Lower lobe of right lung (tissue), 2 donors: ENCODE data around the gene MUCL1. TPM values are rescaled to one million over a fixed set of nuclear protein-coding genes. Genes with fewer than 3 reads are reported as not detected.

Experiments used
- ATAC-seq, 2 donors: fragments of 200-7000 bp; cut with Tn5 transposase; one replicate each; pipeline ENCODE4 v1.9.1; 2020 to 2022; ENCODE audit warnings: mild to moderate bottlenecking in 2 of 2, moderate library complexity in 2 of 2
- DNase-seq: peaks from one replicate; pipeline ENCODE4 v3.0.0-alpha.2; 2020
- H3K27ac ChIP-seq: fragments of 200-600 bp; one replicate; pipeline ENCODE4 v1.8.0; 2022
- H3K27me3 ChIP-seq: fragments of 200-600 bp; one replicate; pipeline ENCODE4 v1.8.0; 2022; ENCODE audit warnings: low read depth
- H3K36me3 ChIP-seq: fragments of 200-600 bp; one replicate; pipeline ENCODE4 v1.8.0; 2022; ENCODE audit warnings: mild to moderate bottlenecking
- H3K4me1 ChIP-seq: fragments of 200-600 bp; one replicate; pipeline ENCODE4 v1.8.0; 2022
- H3K4me3 ChIP-seq: fragments of 200-600 bp; one replicate; pipeline ENCODE4 v1.8.0; 2022; ENCODE audit warnings: mild to moderate bottlenecking
- H3K9me3 ChIP-seq: fragments of 200-600 bp; one replicate; pipeline ENCODE4 v1.8.0; 2022
- CTCF ChIP-seq: fragments of 200-600 bp; IDR thresholded peaks from one replicate; pipeline ENCODE4 v1.8.0; 2022; ENCODE audit warnings: antibody characterized with exemption, mild to moderate bottlenecking
- intact Hi-C: fragments of 100-400 bp; cut with DNase I; formaldehyde crosslinking; loops from one replicate; pipeline ENCODE4 v1.11.0; 2022
- total RNA-seq: library from RNA; stranded (reverse); fragmentation: NEBNext Ultra II Directional; extraction: Animal tissue kit (Norgen Biotek cat#: 25700); gene quantifications from one replicate; pipeline ENCODE4 v1.2.1, GENCODE V29; 2021
- donor health status: DM: no; HTN: yes; CAD: no; lungs with severe emphysema.

The MUCL1 gene
- total RNA-seq, 1 donor from 2014 or later: not detected

- Histone ChIP-seq H3K9me3 (no peaks in the 10 kb centered on the region), H3K27ac (no peak overlapping the region), H3K36me3 (no peaks in the 10 kb centered on the region), H3K27me3 (no peaks in the 10 kb centered on the region), H3K4me3 (no peak overlapping the region), H3K4me1 (no peaks in the 10 kb centered on the region)
- no peak for DNase-seq
- no peak for TF ChIP-seq CTCF
- ATAC-seq: no peak
- intact Hi-C loops: no loop called here
Observed at GRCh38 chr12:54831631-54832030, 22.7 kb upstream of the MUCL1 start.

GRCh38 chr12:54840244-54840865 is 14.0 kb upstream of the MUCL1 start:
- TF ChIP-seq CTCF: no peak
- ATAC-seq (no peak), DNase-seq (no peak)
- no peak overlapping the region for H3K4me3 ChIP-seq
- no peaks in the 10 kb centered on the region for H3K36me3 ChIP-seq
- no peak overlapping the region for H3K27ac ChIP-seq
- no peaks in the 10 kb centered on the region for H3K4me1 ChIP-seq
- no peaks in the 10 kb centered on the region for H3K9me3 ChIP-seq
- no peaks in the 10 kb centered on the region for H3K27me3 ChIP-seq
- intact Hi-C loops: no loop called here

- no peak for ATAC-seq
- H3K27me3 ChIP-seq: no peaks in the 10 kb centered on the region
- no peaks in the 10 kb centered on the region for H3K36me3 ChIP-seq
- H3K9me3 ChIP-seq: no peaks in the 10 kb centered on the region
- no peak overlapping the region for H3K27ac ChIP-seq
- H3K4me1 ChIP-seq: no peaks in the 10 kb centered on the region
- intact Hi-C loops: no loop called here
- TF ChIP-seq CTCF: no peak
- no peak for DNase-seq
- no peak overlapping the region for H3K4me3 ChIP-seq
Observed at GRCh38 chr12:54857406-54857805, 3.1 kb downstream of the MUCL1 start.

- intact Hi-C loops: no loop called here
- ATAC-seq (no peak), DNase-seq (no peak)
- TF ChIP-seq CTCF: no peak
- Histone ChIP-seq H3K36me3 (no peaks in the 10 kb centered on the region), H3K9me3 (no peaks in the 10 kb centered on the region), H3K4me1 (no peaks in the 10 kb centered on the region), H3K27ac (no peak overlapping the region), H3K4me3 (no peak overlapping the region), H3K27me3 (no peaks in the 10 kb centered on the region)
Observed at GRCh38 chr12:54858562-54858961, 4.2 kb downstream of the MUCL1 start.

- no peak for ATAC-seq
- no peak for TF ChIP-seq CTCF
- no peaks in the 10 kb centered on the region for H3K27me3 ChIP-seq
- intact Hi-C loops: no loop called here
- no peaks in the 10 kb centered on the region for H3K4me1 ChIP-seq
- no peaks in the 10 kb centered on the region for H3K9me3 ChIP-seq
- no peaks in the 10 kb centered on the region for H3K36me3 ChIP-seq
- H3K27ac ChIP-seq: no peak overlapping the region
- DNase-seq: no peak
- H3K4me3 ChIP-seq: no peak overlapping the region
Observed at GRCh38 chr12:54859502-54859901, 5.2 kb downstream of the MUCL1 start.
